ENCODE measurements around the gene RETNLB.

Gene RETNLB

GRCh38 chr3:108757404-108757982 is at the start of gene RETNLB:
RETNLB (minus strand) TSS chr3:108757410; CDS start chr3:108757185, 225 bp downstream.
- no peak for DNase-seq

DNA sequence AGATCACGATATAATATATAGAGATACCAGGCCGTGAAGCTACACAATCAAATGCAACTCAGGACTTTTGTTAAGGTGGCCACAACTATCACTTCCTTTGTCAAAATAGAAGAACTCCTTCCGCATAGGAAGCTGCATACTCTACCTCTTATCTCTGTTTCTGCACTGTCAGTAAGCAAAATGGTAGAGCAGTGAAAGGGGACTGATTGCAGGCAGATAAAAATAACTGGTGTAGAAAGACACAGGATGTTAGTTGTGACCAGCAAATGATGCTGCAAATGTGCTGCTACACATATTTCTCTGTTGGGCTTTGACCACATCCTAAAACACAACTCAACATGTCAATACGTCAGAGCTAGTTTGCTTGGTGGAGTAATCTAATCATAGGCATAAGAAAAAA is 49.1 kb upstream of the RETNLB start:
- DNase-seq = peak; percentile 81

DNA sequence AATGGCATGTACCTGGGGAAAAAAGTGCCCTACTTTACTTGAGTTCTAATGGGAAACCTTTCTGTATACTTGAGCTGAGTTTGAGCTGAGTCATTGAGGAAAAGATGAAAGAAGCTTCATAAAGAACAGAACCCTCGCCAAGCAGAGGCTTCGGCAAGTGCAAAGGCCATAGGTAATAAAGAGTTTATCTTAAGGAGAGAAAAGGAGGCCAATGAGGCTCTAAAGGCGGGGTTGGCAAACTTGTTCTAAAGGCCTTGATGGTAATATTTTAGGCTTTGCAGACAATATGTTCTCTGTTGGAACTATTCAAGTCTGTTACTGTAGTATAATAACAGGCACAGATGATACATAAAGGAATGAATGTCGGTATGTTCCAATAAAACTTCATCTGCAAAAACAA is 47.8 kb upstream of the RETNLB start:
- DNase-seq = no peak

DNA sequence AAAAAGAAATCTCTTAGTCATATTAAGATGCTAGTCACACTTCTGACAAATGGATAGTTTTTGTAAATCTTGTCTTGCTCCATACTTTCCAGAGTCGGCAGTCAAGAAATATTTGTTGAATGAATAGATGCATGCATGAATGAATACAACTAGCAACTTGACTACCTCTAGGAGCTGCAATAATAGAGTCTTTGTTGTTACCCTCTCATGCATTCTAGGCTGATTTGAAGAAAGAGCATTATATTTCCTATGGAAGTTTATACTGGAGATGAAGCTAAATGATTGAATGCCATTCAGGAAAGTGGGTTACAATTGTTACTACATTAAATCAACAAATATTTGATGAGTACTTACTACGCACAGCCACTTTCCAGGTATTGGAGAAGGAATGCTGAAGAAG is 47.2 kb upstream of the RETNLB start:
- DNase-seq = no peak

GRCh38 chr3:108791473-108791872 is 34.3 kb upstream of the RETNLB start:
- no peak for DNase-seq

DNA sequence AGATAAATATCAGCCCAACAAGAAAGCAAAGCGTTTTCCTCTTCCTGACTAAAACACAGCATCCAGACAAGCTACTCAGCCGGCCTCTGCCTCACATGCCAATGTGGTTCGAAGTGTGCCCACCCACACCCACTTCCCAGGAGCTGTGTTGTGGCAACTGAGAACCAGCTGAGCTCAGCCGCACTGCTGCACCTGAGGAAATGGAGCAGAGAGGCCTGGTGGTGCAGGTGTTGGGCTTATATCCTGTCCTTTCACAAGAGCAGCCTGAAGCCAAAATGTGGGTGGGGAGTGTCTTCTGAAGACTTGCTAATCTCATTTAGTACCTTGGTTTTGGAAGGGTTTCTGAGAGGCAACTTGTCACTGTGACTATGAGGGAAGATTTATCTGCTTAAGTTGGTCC is 23.0 kb upstream of the RETNLB start:
- DNase-seq = peak; percentile 48

DNA sequence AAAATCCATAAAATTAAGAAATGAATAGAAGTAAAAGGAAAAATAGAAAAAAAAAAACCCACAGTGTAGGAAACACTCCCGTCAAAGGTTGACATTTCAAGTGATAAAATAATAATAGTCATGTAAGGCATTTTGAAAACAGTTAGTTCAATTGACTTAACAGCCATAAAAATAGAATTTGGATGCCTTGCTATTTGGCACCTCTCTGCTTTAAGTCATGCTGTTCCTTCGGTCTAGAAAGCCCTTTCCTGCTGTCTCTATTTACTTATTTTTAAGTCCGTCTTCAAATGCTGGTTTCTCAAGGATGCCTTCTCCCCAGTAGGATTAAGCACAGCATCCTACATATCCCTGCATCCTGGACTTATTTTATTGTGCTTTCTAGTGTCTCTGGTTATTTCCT is 22.3 kb upstream of the RETNLB start:
- no peak for DNase-seq

DNA sequence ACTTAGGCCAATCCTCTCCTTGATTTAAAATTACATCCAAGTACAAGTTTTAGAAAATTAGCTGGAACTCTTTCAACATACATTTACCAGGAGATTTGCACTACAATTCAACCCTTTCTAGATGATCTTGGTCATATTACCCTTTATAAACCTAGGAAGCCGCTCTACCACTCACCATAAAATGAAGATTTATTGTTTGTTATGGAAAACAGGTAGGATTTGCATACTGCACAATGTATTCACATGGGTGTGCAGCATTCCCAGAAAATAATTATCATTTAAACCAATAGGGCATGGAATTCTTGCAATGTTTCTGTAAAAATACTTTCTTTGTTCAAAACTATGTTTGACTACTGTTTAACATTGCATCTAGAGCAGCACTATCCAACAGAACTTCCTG is 18.4 kb upstream of the RETNLB start:
- DNase-seq = no peak

DNA sequence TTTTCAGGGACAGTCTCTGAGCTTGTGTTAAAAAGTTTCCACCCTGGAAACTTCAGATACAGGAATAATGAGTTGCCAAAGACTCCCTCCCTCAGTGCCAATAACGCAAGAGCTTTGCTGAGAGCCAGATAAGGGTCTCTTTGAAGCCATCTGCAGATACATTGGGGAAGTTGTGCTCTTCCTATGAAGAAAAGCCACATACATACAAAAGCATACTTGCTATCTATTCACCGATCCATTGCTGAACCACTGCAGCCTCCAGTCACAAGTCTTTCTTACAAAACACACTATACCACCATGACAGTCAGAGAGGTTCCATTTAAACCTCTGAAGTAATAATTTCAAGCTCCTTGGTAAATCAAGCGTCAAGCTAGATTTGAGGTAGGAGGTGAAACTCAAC is 10.0 kb upstream of the RETNLB start:
- DNase-seq = no peak

DNA sequence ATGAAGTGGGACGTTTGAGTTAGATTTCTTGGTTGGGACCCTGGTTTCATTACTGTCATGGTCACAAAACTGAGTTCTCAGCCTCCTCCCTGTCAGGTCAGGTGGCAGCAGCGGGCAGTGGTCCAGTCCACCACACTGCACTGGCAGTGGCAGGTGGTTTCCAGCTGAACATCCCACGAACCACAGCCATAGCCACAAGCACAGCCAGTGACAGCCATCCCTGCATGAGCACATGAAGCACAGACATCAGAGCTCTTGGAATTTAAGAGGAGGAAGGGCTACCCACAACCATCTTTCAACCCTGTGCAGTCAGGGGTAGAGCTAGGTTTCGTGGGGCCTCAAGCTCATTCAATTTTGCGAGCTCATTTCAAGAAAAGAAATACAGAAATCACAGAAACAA is 1.5 kb downstream of the RETNLB start:
- no peak for DNase-seq

- DNase-seq = no peak
Observed at GRCh38 chr3:108744762-108745161, 12.4 kb downstream of the RETNLB start.

DNA sequence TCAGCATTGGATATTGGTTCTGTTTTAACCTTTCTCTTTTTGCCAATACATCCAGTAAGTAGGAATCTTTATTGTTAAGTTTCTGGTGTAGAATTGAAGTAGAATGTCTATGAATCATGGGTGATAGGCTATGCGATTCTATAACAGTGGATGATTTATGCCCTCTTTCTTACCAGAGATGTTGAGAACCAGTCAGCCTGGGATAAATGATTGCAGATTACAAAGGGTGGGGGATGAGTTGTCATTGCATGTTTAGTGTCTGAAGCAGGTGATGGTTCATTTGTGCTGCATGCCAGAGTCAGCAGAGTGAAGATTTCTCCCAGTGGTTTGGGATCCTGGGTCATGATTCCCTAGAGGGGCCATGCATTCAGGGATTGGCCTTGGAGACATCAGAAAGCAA is 14.3 kb downstream of the RETNLB start:
- DNase-seq = no peak

GRCh38 chr3:108736821-108737220 is 20.4 kb downstream of the RETNLB start:
- no peak for DNase-seq

GRCh38 chr3:108728934-108729333 is 28.3 kb downstream of the RETNLB start:
- no peak for DNase-seq

- DNase-seq = no peak
Observed at GRCh38 chr3:108728105-108728504, 29.1 kb downstream of the RETNLB start.

- DNase-seq = no peak
Observed at GRCh38 chr3:108724101-108724500, 33.1 kb downstream of the RETNLB start.

DNA sequence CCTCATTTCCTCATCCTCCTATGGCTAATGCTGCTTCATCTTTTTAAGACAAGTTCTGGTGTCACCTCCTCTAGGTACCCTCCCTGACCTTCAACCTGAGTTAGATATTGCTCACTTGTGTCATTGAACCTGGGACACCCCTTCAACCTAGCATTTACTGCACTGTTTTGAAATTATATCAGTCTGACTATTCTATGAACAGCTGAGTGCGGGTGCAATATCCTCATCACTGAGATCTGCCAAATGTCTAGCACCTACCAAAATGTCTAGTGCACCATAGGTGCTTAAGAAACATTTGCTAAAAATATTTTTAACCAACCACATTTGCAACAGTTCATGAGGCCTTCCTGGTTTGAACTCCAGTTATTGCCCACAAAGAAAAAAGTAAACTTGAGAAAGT is 34.5 kb downstream of the RETNLB start:
- no peak for DNase-seq

- DNase-seq = no peak
Observed at GRCh38 chr3:108719178-108719806, 37.9 kb downstream of the RETNLB start.

GRCh38 chr3:108718454-108718853 is 38.8 kb downstream of the RETNLB start:
- no peak for DNase-seq

GRCh38 chr3:108713816-108714215 is 43.4 kb downstream of the RETNLB start:
- DNase-seq = no peak

- no peak for DNase-seq
Observed at GRCh38 chr3:108713009-108713516, 44.1 kb downstream of the RETNLB start.
